HG03066 (cell line): ENCODE measurements around the gene CHEK1.
"Not testable (repeated sequence)": the region's sequence is repeated elsewhere in the genome, so short reads cannot be mapped to it uniquely, and the experiment has no call there.

Experiments
- ATAC-seq: cut with Tn5 transposase; IDR thresholded peaks from one replicate; pipeline ENCODE4 v1.9.1; 2021; ENCODE audit warnings: low read depth; ENCODE audit not compliant: unreplicated experiment

CHEK1 gene

DNA sequence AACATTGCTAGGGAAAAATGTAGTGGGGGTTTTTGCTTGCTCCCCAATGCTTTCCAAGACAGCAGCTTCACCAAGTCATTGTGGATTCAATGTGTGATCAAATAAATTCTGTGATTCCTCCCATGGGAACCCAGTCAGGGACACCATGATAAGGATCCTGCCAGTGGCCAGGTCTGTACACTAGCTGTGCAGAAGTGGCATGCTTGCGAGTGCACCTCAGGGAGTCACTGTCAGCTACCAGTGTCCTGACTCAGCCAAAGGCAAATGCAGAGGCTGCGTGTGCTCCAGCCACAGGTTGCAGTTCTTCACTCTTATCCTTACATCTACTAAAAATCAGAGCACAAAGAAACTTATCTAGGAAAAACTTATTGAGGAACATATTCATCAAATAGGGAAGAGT, 65.0 kb downstream of the CHEK1 start:
- ATAC-seq = no peak

DNA sequence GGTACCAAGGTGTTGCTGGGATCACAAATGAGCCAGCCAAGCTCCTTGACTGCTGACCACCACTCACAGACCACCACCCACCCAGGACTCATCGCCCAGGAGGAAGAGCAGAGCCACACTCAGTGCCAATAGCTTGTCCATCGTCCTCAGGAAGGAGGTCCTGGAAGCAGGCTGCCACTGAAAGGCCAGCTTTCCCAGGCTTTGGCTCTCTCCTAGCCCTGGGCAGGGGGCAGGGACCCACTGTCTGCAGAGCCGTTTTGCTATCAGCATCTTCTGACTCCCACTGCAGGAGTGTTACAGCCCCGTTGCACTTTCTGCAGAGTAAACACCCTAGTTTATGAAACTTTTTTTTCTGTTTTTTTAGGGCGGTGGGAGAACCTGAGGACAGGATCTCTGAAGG, 67.9 kb downstream of the CHEK1 start:
- ATAC-seq = no peak

DNA sequence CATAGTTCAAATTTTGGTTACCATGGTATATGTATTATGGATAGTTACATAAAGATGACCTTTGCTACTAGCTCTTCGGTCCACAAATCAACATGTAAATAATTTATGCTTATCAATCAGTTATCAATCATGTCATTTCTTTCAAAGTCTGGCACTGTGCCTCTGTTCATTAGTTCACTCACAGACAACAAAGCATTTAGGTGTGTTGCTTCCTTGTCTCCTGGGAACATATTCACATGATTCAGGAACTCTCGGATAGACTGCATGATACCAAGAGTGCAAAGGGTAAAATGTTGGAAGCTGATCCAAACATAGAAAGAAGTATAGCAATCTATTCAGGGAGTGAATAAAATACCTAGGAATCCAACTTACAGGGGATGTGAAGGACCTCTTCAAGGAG, 70.0 kb downstream of the CHEK1 start:
- ATAC-seq = no peak

DNA sequence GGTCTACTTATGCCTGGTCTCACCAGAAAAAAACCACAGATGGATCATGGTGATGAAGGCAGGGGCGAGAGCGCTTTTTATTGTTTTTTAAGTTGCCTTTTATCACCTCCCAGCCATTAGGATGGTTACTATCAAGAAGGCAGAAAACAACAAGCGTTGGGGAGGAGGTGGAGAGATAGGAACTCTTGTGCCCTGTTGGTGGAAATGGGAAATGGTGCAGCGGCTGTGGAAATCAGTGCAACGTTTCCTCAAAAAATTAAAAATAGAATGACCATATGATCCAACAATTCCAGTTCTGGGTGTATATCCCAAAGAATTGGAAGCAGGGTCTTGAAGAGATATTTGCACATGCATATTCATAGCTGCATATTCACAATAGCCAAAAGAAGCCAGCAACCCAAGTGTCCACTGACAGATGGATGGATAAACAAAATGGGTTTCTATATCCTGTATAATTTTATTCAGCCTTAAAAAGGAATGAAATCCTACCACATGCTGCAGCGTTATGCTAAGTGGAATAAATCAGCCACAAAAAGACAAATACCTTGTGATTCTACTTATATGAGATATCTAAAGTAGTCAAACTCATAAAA, 76.2 kb downstream of the CHEK1 start:
- ATAC-seq = no peak

DNA sequence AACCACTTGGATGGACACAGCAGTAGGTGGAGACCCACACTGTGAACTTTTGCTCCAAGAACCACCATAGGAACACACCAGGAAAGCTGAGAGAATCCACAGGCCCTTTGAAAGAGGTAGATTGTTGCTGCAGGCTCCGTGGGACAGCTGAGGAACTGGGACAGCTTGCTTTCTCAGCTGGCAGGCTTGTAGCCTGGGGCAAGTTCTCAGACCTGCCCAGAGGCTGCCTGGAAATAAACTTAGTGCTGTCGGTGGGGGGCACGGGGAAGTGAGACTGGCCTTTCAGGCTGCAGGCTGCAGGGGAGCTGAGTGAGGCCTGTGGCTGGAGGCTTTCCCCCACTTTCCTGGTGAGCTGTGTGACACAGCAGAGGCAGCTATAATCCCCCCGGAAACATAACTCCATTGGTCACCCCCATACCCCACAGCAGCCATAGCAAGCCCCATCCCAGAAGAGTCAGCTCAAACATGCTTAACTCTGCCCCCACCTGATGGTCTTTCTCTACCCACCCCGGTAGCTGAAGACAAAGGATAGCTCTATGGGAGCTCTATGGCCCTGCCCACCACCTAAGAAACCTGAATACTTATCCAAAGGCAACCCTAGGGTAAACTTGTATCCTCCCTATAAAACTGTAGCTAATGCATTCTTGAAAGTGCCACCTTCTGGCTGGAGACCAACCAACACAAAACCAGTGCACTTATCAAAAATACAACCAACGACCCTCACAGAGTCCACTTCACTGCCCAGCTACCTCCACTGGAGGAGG, 77.1 kb downstream of the CHEK1 start:
- ATAC-seq = no peak

DNA sequence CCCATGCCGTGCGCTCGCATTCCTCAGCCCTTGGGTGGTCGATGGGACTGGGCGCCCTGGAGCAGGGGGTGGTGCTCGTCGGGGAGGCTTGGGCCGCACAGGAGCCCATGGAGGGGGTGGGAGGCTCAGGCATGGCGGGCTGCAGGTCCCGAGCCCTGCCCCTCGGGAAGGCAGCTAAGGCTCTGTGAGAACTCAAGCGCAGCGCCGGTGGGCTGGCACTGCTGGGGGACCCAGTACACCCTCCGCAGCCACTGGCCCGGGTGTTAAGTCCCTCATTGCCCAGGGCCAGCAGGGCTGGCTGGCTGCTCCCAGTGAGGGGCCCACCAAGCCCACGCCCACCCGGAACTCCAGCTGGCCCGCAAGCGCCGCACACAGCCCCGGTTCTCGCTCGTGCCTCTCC, 79.7 kb downstream of the CHEK1 start:
- not testable (repeated sequence) for ATAC-seq

DNA sequence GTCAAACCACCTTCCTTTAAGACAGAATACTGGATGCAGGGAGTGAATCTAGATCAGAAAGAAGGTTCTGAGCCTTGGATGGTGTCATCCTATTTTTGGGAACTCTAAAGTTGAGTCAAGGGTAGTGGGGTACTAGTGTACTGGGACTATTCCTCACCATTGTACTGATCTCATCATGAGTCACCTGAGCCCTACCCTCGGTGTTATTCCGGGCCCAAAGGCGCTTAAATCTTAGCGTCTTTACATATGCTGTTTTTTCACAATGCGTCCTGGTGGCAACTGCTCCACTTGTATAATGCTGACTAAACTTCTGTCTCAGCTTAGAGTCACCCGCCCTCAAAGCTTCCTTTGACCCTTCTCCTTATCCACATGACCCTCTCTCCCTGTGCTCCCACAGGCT, 95.8 kb downstream of the CHEK1 start:
- ATAC-seq = no peak

DNA sequence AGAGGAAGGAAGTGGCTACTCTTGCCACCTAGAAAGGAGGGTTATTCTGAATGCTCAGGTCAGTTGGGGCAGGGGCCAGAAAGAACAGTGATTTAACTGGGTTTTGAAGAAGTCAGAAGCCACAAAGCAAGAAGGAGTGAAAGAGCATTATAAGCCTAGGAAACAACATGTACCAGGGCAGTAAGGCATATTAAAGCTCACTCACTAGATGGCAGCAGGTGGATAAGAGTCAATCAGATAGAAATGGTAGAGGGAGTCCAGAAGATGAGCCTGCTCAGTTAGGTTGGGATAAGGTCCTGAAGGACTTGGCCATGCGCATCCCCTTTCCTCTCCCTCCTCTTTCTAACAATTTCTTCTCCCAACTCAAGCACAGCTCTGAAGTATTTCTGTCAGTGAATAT, 99.2 kb downstream of the CHEK1 start:
- no peak for ATAC-seq
